T-helper 22 cell (primary cell): ENCODE results near the gene ARHGAP19.

Experiments
- DNase-seq: peaks from one replicate; pipeline ENCODE4 v3.0.0-alpha.2; 2020; ENCODE audit warnings: low read depth

ARHGAP19 gene, protein sequence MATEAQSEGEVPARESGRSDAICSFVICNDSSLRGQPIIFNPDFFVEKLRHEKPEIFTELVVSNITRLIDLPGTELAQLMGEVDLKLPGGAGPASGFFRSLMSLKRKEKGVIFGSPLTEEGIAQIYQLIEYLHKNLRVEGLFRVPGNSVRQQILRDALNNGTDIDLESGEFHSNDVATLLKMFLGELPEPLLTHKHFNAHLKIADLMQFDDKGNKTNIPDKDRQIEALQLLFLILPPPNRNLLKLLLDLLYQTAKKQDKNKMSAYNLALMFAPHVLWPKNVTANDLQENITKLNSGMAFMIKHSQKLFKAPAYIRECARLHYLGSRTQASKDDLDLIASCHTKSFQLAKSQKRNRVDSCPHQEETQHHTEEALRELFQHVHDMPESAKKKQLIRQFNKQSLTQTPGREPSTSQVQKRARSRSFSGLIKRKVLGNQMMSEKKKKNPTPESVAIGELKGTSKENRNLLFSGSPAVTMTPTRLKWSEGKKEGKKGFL

DNA sequence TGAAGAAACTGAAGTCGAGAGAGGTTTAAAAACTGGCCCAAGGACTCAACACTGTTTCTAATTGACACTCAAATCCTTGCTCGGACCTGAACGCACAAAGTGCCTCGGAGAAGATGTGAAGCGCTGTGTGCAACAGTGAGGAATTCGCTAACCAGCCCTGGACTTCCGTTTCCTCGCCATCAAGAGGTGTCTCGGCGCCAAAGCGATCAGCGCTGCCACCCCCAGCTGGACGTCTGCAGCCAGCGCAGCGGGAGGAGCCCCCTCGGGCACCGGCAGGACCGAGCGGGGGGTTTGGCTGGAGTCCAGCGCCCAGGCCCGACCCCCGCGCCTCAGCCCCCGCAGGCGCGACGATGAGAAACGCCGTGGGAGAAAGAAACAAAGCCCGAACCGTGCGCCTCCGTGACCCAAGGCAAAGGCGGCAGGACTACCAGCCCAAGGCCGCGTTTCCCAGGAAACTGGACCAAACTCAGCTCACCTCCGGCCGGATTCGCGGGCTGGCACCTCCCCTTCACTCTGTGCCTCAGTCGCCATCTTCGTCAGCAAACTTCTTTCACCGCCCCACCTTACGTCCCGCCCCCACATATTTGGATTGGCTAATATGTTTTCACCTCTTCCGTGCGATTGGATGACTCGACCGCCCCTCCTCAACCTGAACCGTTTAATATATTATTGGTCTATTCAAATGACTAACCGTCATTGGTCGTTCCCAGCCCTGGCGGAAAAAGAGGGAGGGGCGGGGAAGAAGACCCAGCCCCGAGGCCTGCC, at the start of gene ARHGAP19:
Gene ARHGAP19 (minus strand): TSS at position 541 of the 765 bp plus-strand sequence. CDS start 10 bp downstream, at position 531.
- peak; percentile 87 for DNase-seq

DNA sequence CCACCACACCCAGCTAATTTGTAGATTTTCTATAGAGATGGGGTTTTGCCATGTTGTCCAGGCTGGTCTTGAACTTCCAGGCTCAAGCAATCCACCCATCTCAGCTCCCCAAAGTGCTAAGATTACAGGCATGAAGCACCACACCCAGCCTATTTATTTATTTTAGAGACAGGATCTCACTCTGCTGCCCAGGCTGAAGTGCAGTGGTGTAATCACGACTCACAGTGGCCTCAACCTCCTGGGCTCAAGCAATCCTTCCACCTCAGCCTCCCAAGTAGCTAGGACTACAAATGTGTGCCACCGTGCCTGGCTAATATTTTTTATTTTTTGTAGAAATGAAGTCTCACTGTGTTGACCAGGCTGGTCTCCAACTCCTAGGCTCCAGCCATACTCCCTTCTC, 49.0 kb upstream of the ARHGAP19 start:
- no peak for DNase-seq

- DNase-seq: no peak
Measured at GRCh38 chr10:97338041-97338440, 45.6 kb upstream of the ARHGAP19 start.

DNA sequence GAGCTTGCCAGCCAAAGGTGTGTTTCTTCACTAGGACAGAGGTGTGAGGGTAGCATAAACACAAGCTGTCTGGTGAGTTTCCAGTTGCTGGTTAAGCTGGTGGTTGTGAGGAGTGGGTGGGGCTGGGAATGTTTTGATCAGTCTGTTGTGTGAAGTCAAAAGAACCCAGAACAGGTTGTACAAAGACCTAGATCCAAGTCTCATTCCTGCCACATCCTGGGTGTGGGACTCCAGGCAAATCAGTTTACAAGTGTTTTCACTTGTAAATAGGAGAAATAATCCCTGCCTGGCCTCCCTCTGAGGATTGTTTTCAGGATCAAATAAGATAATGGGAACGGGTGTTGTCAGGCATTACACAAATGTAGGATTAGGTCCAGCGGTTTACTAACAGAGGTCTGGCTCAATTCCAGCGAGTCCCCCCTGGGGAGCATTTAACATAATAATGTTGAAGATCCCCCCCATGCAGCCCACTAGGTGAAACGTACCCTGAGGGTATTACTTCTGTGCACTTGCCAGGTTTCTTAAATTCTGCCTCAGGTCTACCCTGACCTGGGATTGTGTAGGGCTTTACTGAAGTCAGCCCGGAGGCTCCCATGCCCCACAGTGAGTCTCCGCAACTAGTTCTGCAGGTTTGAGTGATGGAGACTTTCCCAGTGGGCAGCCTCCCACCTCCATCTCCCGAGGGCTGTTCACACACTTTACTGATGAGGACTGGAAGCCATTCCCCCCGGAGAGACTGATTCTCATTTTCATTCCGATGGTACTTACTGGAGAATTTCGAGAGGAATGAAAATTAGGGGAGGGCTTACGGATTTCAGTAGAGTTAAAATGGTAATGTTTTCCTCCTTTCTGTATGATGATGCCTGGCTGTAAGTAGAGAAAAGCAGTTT, 44.8 kb upstream of the ARHGAP19 start:
- no peak for DNase-seq

- no peak for DNase-seq
Measured at GRCh38 chr10:97336446-97336845, 44.0 kb upstream of the ARHGAP19 start.

GRCh38 chr10:97336006-97336405, 43.6 kb upstream of the ARHGAP19 start:
- DNase-seq: no peak

DNA sequence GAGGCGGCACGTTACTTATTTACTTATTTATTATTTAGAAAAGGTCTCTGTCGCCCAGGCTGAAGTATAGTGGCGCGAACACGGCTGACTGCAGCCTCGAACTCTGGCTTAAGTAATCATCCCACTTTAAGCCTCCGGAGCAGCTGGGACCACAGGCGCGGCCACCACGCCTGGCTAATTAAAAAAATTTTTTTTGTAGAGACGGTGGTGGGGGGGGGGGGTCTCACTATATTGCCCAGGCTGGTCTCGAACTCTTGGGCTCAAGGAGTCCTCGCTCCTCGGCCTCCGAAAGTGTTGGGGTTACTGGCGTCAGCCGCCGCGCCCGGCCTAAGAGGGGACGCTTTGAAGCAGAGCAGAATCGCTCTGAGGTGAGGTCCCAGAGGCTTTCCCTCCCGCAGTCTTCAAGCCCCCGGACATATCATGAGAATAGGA, 42.8 kb upstream of the ARHGAP19 start:
- DNase-seq: no peak

GRCh38 chr10:97334370-97335175, 42.1 kb upstream of the ARHGAP19 start, which contains the start of gene FRAT2:
TSS of gene FRAT2 (minus strand) at chr10:97334729. CDS start at chr10:97334572, 157 bp downstream.
- DNase-seq: peak; percentile 78

DNA sequence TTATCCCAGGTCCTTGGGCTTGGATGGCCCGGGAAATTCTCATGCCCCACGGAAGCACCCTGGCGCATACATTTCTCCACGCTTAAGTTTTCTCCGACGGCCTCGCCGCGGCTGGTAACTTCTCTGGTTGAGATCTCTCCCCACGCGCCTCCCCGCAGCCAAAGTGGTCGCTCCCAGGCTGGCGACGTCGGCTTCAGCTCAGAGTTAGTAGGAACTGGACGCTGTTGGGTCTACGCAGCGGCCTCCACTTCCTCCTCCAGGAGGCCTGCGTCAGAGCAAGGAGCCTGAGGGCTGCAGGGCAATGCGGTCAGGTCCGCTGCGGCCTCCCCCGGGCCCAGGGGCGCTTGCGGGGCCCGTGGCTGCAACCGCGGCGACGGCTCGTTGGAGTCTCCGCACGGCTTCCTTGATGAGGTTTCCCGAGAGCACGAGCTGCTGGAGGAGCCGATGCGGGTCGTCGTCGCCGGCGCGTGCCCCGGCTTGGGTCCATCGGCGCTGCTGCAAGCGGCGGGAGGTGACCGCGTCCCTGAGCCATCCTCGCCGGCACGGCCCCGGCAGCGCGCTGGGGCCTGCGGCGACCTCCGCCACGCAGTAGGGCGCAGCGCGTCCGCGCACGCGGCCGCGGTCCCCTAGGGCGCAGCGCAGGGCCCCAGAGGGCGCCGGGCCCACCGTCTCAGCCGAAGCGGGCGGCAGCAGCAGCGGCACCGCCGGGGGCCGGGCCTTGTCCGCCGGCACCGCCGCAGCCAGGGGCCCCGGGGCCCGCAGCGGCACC, 41.3 kb upstream of the ARHGAP19 start:
- no peak for DNase-seq

GRCh38 chr10:97333351-97333600, 40.8 kb upstream of the ARHGAP19 start:
- no peak for DNase-seq

DNA sequence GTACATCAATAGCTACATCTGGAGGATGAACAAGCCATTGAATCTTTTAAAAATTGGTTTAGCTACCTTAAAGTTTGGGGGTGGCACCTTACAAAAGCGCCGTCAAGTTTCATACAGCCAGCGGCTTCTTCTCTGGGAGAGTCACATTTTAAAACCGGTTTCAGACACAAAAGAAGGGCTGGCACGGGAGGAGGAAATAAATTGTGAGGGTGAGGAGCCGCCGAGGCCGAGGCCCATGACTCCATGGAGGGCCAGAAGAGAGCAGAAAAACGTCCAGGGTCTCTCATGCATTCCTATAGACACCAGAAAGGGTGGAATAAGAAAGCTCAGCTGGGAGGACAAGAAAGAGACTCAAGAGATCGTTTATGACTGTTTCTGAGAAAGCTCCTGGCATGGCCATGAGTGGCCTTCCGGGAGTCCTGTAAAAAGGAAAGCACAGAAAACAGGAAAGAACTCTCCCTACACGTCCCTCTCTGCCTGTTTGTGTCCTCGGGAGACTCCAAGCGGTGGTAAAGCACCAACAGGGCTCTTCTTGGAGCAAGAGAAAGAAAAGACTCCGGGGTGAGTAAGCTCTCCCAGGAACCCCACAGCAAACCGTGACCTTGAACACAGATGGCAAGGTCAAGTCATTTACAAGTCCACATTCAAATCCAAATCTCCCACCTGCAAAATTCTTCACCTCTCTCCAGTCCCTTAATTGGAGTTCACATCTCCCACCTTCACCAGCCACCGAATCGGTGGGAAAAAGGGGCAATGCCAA, 40.3 kb upstream of the ARHGAP19 start:
- no peak for DNase-seq

- no peak for DNase-seq
Measured at GRCh38 chr10:97331153-97331703, 38.8 kb upstream of the ARHGAP19 start.

DNA sequence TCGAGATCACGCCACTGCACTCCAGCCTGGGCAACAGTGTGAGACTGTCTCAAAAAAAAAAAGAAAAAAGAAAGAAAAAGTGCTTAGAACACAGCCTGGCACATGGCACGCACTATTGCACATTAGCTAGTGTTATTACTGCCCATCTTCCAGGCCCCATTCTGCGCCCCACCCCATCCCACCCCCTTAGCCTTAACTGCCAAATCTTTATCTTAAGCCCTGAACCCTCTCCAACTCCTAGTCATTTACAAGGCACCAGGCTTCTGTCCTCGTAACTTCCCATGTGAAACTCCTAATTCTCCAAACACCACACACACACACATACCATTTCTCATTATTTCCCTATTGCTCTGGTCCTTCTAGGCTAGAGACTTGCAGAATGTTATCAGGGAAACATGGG, 37.3 kb upstream of the ARHGAP19 start:
- no peak for DNase-seq

GRCh38 chr10:97328646-97329453, 36.4 kb upstream of the ARHGAP19 start:
- DNase-seq: no peak

DNA sequence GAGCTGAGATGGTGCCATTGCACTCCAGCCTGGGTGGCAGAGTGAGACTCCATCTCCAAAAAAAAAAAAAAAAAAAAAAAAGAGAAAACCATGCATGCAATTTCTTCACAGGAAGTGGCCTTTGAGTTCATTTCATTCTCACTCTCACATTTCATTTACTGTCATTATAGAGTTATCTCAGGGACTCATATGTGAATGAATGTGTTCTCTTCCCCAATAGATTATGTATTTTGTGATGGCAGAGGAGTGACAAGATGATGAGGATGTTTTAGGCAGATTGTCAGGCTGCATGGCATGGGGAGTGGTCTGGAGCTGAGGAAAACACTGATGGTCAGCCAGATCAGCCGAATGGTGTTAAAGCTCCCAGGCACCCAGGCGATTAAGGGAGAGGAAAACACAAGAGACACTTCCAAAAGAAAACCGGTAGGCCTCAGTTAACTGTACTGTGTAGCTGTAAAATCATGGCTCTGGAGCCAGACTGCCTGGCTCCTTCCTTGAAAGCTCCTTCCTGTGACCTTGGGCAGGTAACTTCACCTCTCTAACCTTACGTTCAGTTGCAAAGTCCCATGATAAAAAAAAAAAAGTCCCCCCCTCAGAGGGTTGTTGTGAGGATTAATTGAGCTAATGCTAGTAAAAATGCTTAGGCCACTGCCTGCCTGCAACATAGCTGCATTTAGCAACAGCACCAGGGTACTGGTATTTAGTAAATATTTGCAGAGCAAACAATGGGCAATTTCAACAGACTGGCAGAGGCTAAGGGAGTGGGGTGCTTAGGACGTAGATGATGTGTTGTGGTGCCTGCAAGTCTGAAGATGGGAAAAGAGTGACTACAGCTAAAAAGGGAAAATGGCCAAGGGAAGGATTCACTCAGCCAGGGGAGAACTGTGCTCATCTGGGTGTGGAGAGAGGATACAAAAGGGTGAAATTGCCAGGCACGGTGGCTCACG, 35.2 kb upstream of the ARHGAP19 start:
- DNase-seq: no peak

- DNase-seq: no peak
Measured at GRCh38 chr10:97325754-97326153, 33.3 kb upstream of the ARHGAP19 start.

DNA sequence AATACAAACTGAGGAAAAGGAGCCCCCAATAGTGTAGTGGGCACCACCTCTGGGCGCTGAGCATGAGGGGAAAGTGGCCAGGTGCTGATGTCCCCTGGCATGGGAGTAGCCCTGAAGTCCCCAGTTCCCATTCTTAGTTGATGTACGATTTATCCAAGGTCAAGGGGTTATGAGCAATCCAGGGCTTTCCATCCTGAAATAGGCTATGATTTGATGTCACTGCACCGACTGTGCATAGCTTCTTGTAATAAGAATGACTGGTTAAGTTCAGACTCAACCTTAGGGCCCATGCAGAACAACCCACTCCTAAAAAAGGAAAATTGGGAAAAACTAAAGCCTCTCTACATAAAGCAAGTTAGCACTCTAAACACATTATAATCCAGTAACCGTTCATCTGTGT, 31.1 kb upstream of the ARHGAP19 start:
- DNase-seq: no peak

- DNase-seq: no peak
Measured at GRCh38 chr10:97321804-97322190, 29.4 kb upstream of the ARHGAP19 start.
